ENCODE data around the gene ACAP1. TPM values are rescaled to one million over a fixed set of nuclear protein-coding genes. Genes with fewer than 3 reads are reported as not detected.
"Not testable (repeated sequence)": the region's sequence is repeated elsewhere in the genome, so short reads cannot be mapped to it uniquely, and the experiment has no call there.

ACAP1 gene
- total RNA-seq, 1 donor from 2014 or later = 3.2 TPM

DNA sequence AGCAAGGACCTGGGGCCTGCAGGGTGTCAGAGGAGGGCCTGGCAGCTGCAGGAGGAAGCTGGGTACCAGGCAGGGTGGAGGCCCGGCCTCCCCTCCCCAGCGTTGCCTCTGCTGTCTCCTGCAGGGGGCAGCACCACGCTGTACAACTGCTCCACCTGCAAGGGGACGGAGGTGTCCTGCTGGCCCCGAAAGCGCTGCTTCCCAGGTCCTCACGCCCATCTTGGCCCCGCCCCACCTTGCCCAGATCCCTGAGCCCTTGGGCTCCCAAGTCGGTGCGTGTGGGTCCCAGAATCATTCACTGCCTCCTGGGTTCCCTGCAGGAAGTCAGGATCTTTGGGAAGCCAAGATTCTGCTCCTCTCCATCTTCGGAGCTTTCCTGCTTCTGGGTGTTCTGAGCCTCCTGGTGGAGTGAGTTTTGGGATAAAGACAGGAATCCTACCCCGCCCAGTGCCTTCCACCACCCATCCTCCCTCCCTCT is 19.8 kb downstream of the ACAP1 start:
- peak; percentile 90 for TF ChIP-seq CTCF (conservative IDR thresholded peaks at IDR 0.05)
- no peak overlapping the region for H3K4me3 Mint-ChIP-seq
- peak; percentile 84 for DNase-seq (ENCODE audit: extremely low spot score, unreplicated experiment)
- no peaks in the 10 kb centered on the region for H3K36me3 Mint-ChIP-seq
- H3K9me3 Mint-ChIP-seq = no peaks in the 10 kb centered on the region
- H3K4me1 Mint-ChIP-seq (ENCODE audit: unreplicated experiment) = peaks cover 17% of the 10 kb centered on the region
- no peaks in the 10 kb centered on the region for H3K27me3 Mint-ChIP-seq
- no peak overlapping the region for H3K27ac Mint-ChIP-seq

GRCh38 chr17:7356756-7357155 is 20.4 kb downstream of the ACAP1 start:
- no peak overlapping the region for H3K27ac Mint-ChIP-seq
- H3K27me3 Mint-ChIP-seq = no peaks in the 10 kb centered on the region
- H3K4me3 Mint-ChIP-seq = no peak overlapping the region
- no peak for DNase-seq (ENCODE audit: extremely low spot score, unreplicated experiment)
- H3K36me3 Mint-ChIP-seq = no peaks in the 10 kb centered on the region
- no peaks in the 10 kb centered on the region for H3K9me3 Mint-ChIP-seq
- H3K4me1 Mint-ChIP-seq (ENCODE audit: unreplicated experiment) = peaks cover 17% of the 10 kb centered on the region
- TF ChIP-seq CTCF (conservative IDR thresholded peaks at IDR 0.05) = no peak

DNA sequence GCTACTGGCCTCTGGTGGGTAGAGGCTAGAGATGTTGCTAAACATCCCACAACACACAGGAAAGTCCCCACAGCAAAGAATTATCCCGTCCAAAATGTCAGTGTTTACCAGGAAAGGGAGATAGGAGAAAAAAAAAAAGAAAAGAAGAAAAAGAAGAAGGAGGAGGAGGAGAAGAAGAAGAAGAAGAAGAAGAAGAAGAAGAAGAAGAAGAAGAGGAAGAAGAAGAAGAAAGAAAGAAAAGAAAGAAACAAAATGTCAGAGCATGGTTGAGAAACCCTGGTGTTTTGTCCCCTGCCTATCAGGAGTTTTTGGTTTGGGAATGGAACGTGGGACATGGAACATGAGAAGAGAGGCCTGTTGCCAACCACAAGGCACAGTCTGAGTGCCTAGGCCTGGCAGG is 21.1 kb downstream of the ACAP1 start:
- Mint-ChIP-seq H3K9me3 (no peaks in the 10 kb centered on the region), H3K27me3 (peaks cover 3% of the 10 kb centered on the region), H3K27ac (no peak overlapping the region), H3K4me1 (ENCODE audit: unreplicated experiment) (peaks cover 15% of the 10 kb centered on the region), H3K4me3 (no peak overlapping the region), H3K36me3 (no peaks in the 10 kb centered on the region)
- TF ChIP-seq CTCF (conservative IDR thresholded peaks at IDR 0.05) = no peak
- DNase-seq (ENCODE audit: extremely low spot score, unreplicated experiment) = no peak

DNA sequence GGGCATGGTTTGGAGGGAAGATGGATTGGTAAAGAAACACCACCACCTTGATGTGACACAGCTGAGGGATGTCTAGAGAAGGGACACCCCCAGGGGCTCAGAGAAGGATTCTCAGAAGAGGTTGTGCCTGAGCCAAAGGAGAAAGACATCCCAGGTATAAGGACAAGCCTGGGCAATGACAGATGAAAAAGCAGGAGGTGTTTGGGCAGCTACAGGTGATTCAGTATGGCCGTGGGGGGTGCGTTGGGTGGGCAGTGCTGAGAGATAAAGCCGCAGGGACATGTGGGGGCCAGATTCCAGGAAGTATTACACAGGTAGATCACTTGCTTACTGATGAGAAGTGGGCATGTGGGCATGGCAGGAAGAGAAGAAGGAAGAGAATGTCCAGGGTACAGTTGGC is 25.6 kb downstream of the ACAP1 start:
- H3K27me3 Mint-ChIP-seq = peaks cover 6% of the 10 kb centered on the region
- H3K9me3 Mint-ChIP-seq = no peaks in the 10 kb centered on the region
- DNase-seq (ENCODE audit: extremely low spot score, unreplicated experiment) = no peak
- no peaks in the 10 kb centered on the region for H3K4me1 Mint-ChIP-seq (ENCODE audit: unreplicated experiment)
- no peak for TF ChIP-seq CTCF (conservative IDR thresholded peaks at IDR 0.05)
- H3K36me3 Mint-ChIP-seq = no peaks in the 10 kb centered on the region
- H3K4me3 Mint-ChIP-seq = no peak overlapping the region
- no peak overlapping the region for H3K27ac Mint-ChIP-seq

DNA sequence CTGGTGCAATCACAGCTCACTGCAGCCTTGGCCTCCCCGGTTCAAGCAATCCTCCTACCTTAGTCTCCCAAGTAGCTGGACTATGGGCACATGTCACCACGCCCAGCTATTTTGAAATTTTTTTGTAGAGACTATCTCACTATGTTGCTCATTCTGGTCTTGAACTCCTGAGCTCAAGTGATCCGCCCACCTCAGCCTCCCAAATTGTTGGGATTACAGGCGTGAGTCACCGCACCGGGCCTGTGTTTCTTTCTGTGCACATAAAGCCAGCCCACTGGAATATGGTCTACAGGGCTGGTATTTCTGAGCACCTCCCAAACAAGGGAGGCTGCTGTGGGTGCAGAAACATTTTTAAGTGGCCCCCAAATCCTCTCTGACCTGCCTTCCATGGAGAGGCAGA is 27.0 kb downstream of the ACAP1 start:
- peaks cover 9% of the 10 kb centered on the region for H3K27me3 Mint-ChIP-seq
- H3K36me3 Mint-ChIP-seq = no peaks in the 10 kb centered on the region
- no peak overlapping the region for H3K27ac Mint-ChIP-seq
- H3K9me3 Mint-ChIP-seq = no peaks in the 10 kb centered on the region
- H3K4me3 Mint-ChIP-seq = no peak overlapping the region
- no peak for DNase-seq (ENCODE audit: extremely low spot score, unreplicated experiment)
- no peaks in the 10 kb centered on the region for H3K4me1 Mint-ChIP-seq (ENCODE audit: unreplicated experiment)
- no peak for TF ChIP-seq CTCF (conservative IDR thresholded peaks at IDR 0.05)

- H3K27me3 Mint-ChIP-seq = peaks cover 24% of the 10 kb centered on the region
- H3K36me3 Mint-ChIP-seq; H3K4me1 Mint-ChIP-seq (ENCODE audit: unreplicated experiment); H3K27ac Mint-ChIP-seq; DNase-seq (ENCODE audit: extremely low spot score, unreplicated experiment); H3K9me3 Mint-ChIP-seq; H3K4me3 Mint-ChIP-seq: not testable (repeated sequence)
Measured at GRCh38 chr17:7365963-7366362, 29.6 kb downstream of the ACAP1 start.

Data from type B pancreatic cell (in vitro differentiated cells).